GM23338 (cell line): ENCODE data around the gene MVB12B. TPM values are rescaled to one million over a fixed set of nuclear protein-coding genes. Genes with fewer than 3 reads are reported as not detected.

Experiments
- ATAC-seq: fragments of 200-7000 bp; cut with Tn5 transposase; 3 replicates; pipeline ENCODE4 v1.9.1; 2020
- DNase-seq: peaks from one replicate; pipeline ENCODE4 v3.0.0-alpha.2; 2015; ENCODE audit warnings: low spot score
- H2AFZ ChIP-seq: fragments of 200-600 bp; sonication (generic); 2 replicates; pipeline ENCODE4 v1.8.0; 2016; ENCODE audit warnings: antibody characterized with exemption, mild to moderate bottlenecking, moderate library complexity
- H3F3A ChIP-seq: fragments of 200-600 bp; sonication (generic); replicated peaks from 2 replicates; pipeline ENCODE4 v1.8.0; 2017; ENCODE audit warnings: antibody characterized with exemption, mixed run types, low read depth
- H3K27ac ChIP-seq: fragments of 200-600 bp; sonication (generic); 2 replicates; pipeline ENCODE4 v1.6.1; 2016; ENCODE audit warnings: low read depth
- H3K27me3 ChIP-seq: fragments of 200-600 bp; sonication (generic); 2 replicates; pipeline ENCODE4 v1.8.0; 2016; ENCODE audit warnings: mild to moderate bottlenecking, mixed run types, moderate library complexity; ENCODE audit not compliant: insufficient read depth
- H3K36me3 ChIP-seq: fragments of 200-600 bp; sonication (generic); 2 replicates; pipeline ENCODE4 v1.8.0; 2016; ENCODE audit warnings: mild to moderate bottlenecking; ENCODE audit not compliant: insufficient read depth
- H3K4me1 ChIP-seq: fragments of 200-600 bp; sonication (generic); 2 replicates; pipeline ENCODE4 v1.8.0; 2016; ENCODE audit warnings: mild to moderate bottlenecking, moderate library complexity; ENCODE audit not compliant: insufficient read depth
- H3K4me2 ChIP-seq: fragments of 200-600 bp; sonication (generic); 2 replicates; pipeline ENCODE4 v1.7.1; 2017; ENCODE audit warnings: mixed run types
- H3K4me3 ChIP-seq: fragments of 200-600 bp; sonication (generic); 2 replicates; pipeline ENCODE4 v1.6.1; 2016; ENCODE audit warnings: mixed run types
- H3K79me2 ChIP-seq: fragments of 200-600 bp; sonication (generic); replicated peaks from 2 replicates; pipeline ENCODE4 v1.8.0; 2017; ENCODE audit warnings: mild to moderate bottlenecking; ENCODE audit not compliant: insufficient read depth
- H3K9me2 ChIP-seq: fragments of 200-600 bp; sonication (generic); 2 replicates; pipeline ENCODE4 v1.8.0; 2017; ENCODE audit not compliant: insufficient read depth
- H4K20me1 ChIP-seq: fragments of 200-600 bp; sonication (generic); replicated peaks from 2 replicates; pipeline ENCODE4 v1.8.0; 2017; ENCODE audit warnings: mild to moderate bottlenecking; ENCODE audit not compliant: insufficient read depth
- H3K27ac Mint-ChIP-seq: 2 replicates; pipeline ENCODE4 v1.8.0; 2020; ENCODE audit warnings: inconsistent platforms, mild to moderate bottlenecking, moderate library complexity, mixed read lengths
- H3K27me3 Mint-ChIP-seq: 3 replicates; pipeline ENCODE4 v1.8.0; 2022; ENCODE audit warnings: low read depth, mild to moderate bottlenecking, moderate library complexity, mixed read lengths, inconsistent platforms; ENCODE audit not compliant: insufficient read depth, poor library complexity
- H3K36me3 Mint-ChIP-seq: 3 replicates; pipeline ENCODE4 v1.8.0; 2021; ENCODE audit warnings: low read depth, mild to moderate bottlenecking, inconsistent platforms, moderate library complexity, mixed read lengths
- H3K4me1 Mint-ChIP-seq: 3 replicates; pipeline ENCODE4 v1.8.0; 2020; ENCODE audit warnings: mild to moderate bottlenecking, inconsistent platforms, mixed read lengths
- H3K4me3 Mint-ChIP-seq: 3 replicates; pipeline ENCODE4 v1.8.0; 2021; ENCODE audit warnings: moderate library complexity, mild to moderate bottlenecking, inconsistent platforms, mixed read lengths
- H3K9me3 Mint-ChIP-seq: 3 replicates; pipeline ENCODE4 v1.8.0; 2020; ENCODE audit warnings: moderate library complexity, mild to moderate bottlenecking, inconsistent platforms, mixed read lengths
- CREB1 ChIP-seq: fragments of 250-450 bp; sonication (Bioruptor Pico); IDR thresholded peaks from 2 replicates; pipeline ENCODE4 v1.5.0; 2020; ENCODE audit warnings: low read depth, mild to moderate bottlenecking, moderate library complexity
- EZH2 ChIP-seq: fragments of 200-600 bp; sonication (generic); IDR thresholded peaks from one replicate; pipeline ENCODE4 v1.8.0; 2017; ENCODE audit warnings: antibody characterized with exemption, mild to moderate bottlenecking, low read depth; ENCODE audit not compliant: unreplicated experiment
- EZH2phosphoT487 ChIP-seq: fragments of 200-600 bp; sonication (generic); IDR thresholded peaks from one replicate; pipeline ENCODE4 v1.8.1; 2018; ENCODE audit warnings: antibody characterized with exemption; ENCODE audit not compliant: unreplicated experiment
- JUNB ChIP-seq: IDR thresholded peaks from one replicate; pipeline ENCODE4 v1.6.1; 2016; ENCODE audit warnings: antibody characterized with exemption; ENCODE audit not compliant: unreplicated experiment
- NANOG ChIP-seq: IDR thresholded peaks from 2 replicates; pipeline ENCODE4 v1.6.1; 2016; ENCODE audit warnings: antibody characterized with exemption, borderline replicate concordance
- POLR2AphosphoS5 ChIP-seq: IDR thresholded peaks from 2 replicates; pipeline ENCODE4 v1.6.1; 2016; ENCODE audit warnings: antibody characterized with exemption, low read depth
- STAT1 ChIP-seq: IDR thresholded peaks from one replicate; pipeline ENCODE4 v1.6.1; 2016; ENCODE audit warnings: antibody characterized with exemption; ENCODE audit not compliant: unreplicated experiment
- ZNF114 ChIP-seq: fragments of 250-450 bp; sonication (Bioruptor Pico); IDR thresholded peaks from 2 replicates; pipeline ENCODE4 v1.5.0; 2020; ENCODE audit warnings: mild to moderate bottlenecking, moderate library complexity
- ZNF331 ChIP-seq: fragments of 250-450 bp; sonication (Bioruptor Pico); IDR thresholded peaks from 2 replicates; pipeline ENCODE4 v1.5.0; 2020; ENCODE audit warnings: low read depth, mild to moderate bottlenecking, moderate library complexity
- polyA plus RNA-seq: library from polyadenylated mRNA; unstranded; fragments of >200 nt; fragmentation: Nextera tagmentation; extraction: Ambion mirVana; gene quantifications from 2 replicates; pipeline ENCODE4 v1.2.1, GENCODE V29; 2016
- total RNA-seq: library from RNA; depleted of rRNA; stranded (reverse); fragments of >200 nt; shearing (Covaris generic); gene quantifications from 2 replicates; pipeline ENCODE4 v1.2.3, GENCODE V29; 2014
- TF ChIP-seq, protein P1 (sequence below): IDR thresholded peaks from 2 replicates; pipeline ENCODE4 v1.6.1; 2016; ENCODE audit warnings: antibody characterized with exemption
- TF ChIP-seq, protein P2 (sequence below): fragments of 250-450 bp; sonication (Bioruptor Pico); IDR thresholded peaks from 2 replicates; pipeline ENCODE4 v1.5.0; 2020; ENCODE audit warnings: mild to moderate bottlenecking, moderate library complexity
- TF ChIP-seq, protein P3 (sequence below): IDR thresholded peaks from one replicate; pipeline ENCODE4 v1.6.1; 2018; ENCODE audit warnings: antibody characterized with exemption; ENCODE audit not compliant: unreplicated experiment
- TF ChIP-seq, protein P4 (sequence below), 2 experiments: fragments of 200-600 bp in 1 of 2; sonication (generic) in 1 of 2; conservative IDR thresholded peaks; 2 replicates each; pipeline versions ENCODE4 v1.5.1 to v1.6.1; 2016 to 2017; ENCODE audit warnings: antibody characterized with exemption in 2 of 2, low read depth in 2 of 2, mild to moderate bottlenecking in 2 of 2, moderate library complexity in 1 of 2

Gene MVB12B
- total and polyA plus RNA-seq, 2 experiments from 2014 or later: 1.9 to 6.6 TPM

DNA sequence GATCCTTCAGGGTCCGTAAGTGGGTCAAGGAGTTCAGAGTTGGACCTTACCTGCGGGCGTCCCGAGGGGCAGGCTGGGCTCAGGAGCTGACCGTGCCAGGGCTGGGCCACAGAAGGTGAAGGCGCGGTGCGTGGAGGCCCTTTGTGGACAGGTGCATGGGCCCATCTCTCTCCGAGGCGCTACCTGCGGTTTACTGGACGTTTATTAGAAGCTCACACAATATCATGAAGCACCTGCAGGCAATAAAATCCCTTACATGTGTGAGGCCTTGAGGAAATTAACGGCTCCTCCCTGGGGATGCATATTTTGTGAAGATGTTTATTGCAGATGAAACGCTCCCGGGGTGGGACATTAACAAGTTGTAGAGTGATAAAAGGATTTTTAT lies 207.3 kb downstream of the MVB12B start:
- H3K79me2 ChIP-seq: no peaks in the 10 kb centered on the region
- H3K4me3 Mint-ChIP-seq: peak overlapping the region; percentile 23; the same call in 2 of the 3 replicates
- H2AFZ ChIP-seq: no peak overlapping the region
- H3K36me3 ChIP-seq: no peaks in the 10 kb centered on the region; the same call in 1 of the 2 replicates
- DNase-seq (no peak), ATAC-seq (peak; percentile 10; the same call in 1 of the 3 replicates)
- H3K27ac ChIP-seq: no peak overlapping the region
- H3F3A ChIP-seq: 0 out of 2 replicates have a peak, but pooled peaks cover 10% of the 10 kb centered on the region
- peak overlapping the region; percentile 74 for H3K4me2 ChIP-seq
- H4K20me1 ChIP-seq: no peaks in the 10 kb centered on the region
- peaks cover 43% of the 10 kb centered on the region for H3K4me1 ChIP-seq
- H3K36me3 Mint-ChIP-seq: no peaks in the 10 kb centered on the region
- peaks cover 61% of the 10 kb centered on the region for H3K4me1 Mint-ChIP-seq
- no peak overlapping the region for H3K27ac Mint-ChIP-seq
- H3K4me3 ChIP-seq: peak overlapping the region; percentile 44
- TF ChIP-seq ZNF114 (CRISPR knock-in tag): no peak
- TF ChIP-seq EZH2phosphoT487: no peak
- TF ChIP-seq, protein P1, sequence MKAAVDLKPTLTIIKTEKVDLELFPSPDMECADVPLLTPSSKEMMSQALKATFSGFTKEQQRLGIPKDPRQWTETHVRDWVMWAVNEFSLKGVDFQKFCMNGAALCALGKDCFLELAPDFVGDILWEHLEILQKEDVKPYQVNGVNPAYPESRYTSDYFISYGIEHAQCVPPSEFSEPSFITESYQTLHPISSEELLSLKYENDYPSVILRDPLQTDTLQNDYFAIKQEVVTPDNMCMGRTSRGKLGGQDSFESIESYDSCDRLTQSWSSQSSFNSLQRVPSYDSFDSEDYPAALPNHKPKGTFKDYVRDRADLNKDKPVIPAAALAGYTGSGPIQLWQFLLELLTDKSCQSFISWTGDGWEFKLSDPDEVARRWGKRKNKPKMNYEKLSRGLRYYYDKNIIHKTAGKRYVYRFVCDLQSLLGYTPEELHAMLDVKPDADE: no peak
- TF ChIP-seq JUNB: no peak
- TF ChIP-seq NANOG: no peak
- TF ChIP-seq EZH2: no peak
- TF ChIP-seq POLR2AphosphoS5: no peak
- no peak for TF ChIP-seq CREB1 (CRISPR knock-in tag)
- TF ChIP-seq ZNF331: no peak
- TF ChIP-seq, protein P2, sequence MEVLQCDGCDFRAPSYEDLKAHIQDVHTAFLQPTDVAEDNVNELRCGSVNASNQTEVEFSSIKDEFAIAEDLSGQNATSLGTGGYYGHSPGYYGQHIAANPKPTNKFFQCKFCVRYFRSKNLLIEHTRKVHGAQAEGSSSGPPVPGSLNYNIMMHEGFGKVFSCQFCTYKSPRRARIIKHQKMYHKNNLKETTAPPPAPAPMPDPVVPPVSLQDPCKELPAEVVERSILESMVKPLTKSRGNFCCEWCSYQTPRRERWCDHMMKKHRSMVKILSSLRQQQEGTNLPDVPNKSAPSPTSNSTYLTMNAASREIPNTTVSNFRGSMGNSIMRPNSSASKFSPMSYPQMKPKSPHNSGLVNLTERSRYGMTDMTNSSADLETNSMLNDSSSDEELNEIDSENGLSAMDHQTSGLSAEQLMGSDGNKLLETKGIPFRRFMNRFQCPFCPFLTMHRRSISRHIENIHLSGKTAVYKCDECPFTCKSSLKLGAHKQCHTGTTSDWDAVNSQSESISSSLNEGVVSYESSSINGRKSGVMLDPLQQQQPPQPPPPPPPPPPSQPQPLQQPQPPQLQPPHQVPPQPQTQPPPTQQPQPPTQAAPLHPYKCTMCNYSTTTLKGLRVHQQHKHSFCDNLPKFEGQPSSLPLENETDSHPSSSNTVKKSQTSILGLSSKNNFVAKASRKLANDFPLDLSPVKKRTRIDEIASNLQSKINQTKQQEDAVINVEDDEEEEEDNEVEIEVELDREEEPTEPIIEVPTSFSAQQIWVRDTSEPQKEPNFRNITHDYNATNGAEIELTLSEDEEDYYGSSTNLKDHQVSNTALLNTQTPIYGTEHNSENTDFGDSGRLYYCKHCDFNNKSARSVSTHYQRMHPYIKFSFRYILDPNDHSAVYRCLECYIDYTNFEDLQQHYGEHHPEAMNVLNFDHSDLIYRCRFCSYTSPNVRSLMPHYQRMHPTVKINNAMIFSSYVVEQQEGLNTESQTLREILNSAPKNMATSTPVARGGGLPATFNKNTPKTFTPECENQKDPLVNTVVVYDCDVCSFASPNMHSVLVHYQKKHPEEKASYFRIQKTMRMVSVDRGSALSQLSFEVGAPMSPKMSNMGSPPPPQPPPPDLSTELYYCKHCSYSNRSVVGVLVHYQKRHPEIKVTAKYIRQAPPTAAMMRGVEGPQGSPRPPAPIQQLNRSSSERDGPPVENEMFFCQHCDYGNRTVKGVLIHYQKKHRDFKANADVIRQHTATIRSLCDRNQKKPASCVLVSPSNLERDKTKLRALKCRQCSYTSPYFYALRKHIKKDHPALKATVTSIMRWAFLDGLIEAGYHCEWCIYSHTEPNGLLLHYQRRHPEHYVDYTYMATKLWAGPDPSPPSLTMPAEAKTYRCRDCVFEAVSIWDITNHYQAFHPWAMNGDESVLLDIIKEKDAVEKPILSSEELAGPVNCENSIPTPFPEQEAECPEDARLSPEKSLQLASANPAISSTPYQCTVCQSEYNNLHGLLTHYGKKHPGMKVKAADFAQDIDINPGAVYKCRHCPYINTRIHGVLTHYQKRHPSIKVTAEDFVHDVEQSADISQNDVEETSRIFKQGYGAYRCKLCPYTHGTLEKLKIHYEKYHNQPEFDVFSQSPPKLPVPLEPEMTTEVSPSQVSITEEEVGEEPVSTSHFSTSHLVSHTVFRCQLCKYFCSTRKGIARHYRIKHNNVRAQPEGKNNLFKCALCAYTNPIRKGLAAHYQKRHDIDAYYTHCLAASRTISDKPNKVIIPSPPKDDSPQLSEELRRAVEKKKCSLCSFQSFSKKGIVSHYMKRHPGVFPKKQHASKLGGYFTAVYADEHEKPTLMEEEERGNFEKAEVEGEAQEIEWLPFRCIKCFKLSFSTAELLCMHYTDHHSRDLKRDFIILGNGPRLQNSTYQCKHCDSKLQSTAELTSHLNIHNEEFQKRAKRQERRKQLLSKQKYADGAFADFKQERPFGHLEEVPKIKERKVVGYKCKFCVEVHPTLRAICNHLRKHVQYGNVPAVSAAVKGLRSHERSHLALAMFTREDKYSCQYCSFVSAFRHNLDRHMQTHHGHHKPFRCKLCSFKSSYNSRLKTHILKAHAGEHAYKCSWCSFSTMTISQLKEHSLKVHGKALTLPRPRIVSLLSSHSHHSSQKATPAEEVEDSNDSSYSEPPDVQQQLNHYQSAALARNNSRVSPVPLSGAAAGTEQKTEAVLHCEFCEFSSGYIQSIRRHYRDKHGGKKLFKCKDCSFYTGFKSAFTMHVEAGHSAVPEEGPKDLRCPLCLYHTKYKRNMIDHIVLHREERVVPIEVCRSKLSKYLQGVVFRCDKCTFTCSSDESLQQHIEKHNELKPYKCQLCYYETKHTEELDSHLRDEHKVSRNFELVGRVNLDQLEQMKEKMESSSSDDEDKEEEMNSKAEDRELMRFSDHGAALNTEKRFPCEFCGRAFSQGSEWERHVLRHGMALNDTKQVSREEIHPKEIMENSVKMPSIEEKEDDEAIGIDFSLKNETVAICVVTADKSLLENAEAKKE: no peak
- TF ChIP-seq, protein P3, sequence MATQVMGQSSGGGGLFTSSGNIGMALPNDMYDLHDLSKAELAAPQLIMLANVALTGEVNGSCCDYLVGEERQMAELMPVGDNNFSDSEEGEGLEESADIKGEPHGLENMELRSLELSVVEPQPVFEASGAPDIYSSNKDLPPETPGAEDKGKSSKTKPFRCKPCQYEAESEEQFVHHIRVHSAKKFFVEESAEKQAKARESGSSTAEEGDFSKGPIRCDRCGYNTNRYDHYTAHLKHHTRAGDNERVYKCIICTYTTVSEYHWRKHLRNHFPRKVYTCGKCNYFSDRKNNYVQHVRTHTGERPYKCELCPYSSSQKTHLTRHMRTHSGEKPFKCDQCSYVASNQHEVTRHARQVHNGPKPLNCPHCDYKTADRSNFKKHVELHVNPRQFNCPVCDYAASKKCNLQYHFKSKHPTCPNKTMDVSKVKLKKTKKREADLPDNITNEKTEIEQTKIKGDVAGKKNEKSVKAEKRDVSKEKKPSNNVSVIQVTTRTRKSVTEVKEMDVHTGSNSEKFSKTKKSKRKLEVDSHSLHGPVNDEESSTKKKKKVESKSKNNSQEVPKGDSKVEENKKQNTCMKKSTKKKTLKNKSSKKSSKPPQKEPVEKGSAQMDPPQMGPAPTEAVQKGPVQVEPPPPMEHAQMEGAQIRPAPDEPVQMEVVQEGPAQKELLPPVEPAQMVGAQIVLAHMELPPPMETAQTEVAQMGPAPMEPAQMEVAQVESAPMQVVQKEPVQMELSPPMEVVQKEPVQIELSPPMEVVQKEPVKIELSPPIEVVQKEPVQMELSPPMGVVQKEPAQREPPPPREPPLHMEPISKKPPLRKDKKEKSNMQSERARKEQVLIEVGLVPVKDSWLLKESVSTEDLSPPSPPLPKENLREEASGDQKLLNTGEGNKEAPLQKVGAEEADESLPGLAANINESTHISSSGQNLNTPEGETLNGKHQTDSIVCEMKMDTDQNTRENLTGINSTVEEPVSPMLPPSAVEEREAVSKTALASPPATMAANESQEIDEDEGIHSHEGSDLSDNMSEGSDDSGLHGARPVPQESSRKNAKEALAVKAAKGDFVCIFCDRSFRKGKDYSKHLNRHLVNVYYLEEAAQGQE: no peak
- TF ChIP-seq, protein P4, sequence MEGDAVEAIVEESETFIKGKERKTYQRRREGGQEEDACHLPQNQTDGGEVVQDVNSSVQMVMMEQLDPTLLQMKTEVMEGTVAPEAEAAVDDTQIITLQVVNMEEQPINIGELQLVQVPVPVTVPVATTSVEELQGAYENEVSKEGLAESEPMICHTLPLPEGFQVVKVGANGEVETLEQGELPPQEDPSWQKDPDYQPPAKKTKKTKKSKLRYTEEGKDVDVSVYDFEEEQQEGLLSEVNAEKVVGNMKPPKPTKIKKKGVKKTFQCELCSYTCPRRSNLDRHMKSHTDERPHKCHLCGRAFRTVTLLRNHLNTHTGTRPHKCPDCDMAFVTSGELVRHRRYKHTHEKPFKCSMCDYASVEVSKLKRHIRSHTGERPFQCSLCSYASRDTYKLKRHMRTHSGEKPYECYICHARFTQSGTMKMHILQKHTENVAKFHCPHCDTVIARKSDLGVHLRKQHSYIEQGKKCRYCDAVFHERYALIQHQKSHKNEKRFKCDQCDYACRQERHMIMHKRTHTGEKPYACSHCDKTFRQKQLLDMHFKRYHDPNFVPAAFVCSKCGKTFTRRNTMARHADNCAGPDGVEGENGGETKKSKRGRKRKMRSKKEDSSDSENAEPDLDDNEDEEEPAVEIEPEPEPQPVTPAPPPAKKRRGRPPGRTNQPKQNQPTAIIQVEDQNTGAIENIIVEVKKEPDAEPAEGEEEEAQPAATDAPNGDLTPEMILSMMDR (conservative IDR thresholded peaks at IDR 0.05; ENCODE audit: low read depth in 2 of 2): no peak
- TF ChIP-seq STAT1: no peak
- H3K27me3 ChIP-seq: peaks cover 16% of the 10 kb centered on the region; the same call in 1 of the 2 replicates
- H3K9me3 Mint-ChIP-seq: no peaks in the 10 kb centered on the region
- H3K27me3 Mint-ChIP-seq: peaks cover 27% of the 10 kb centered on the region
- no peaks in the 10 kb centered on the region for H3K9me2 ChIP-seq
